ENCODE measurements around the gene SERPINA1.
A peak's percentile ranks its signal among the peaks of the same experiment; 100 is the strongest.

Gene SERPINA1

GRCh38 chr14:94407906-94408305 lies 19.5 kb upstream of the SERPINA1 start:
- H3K79me1 ChIP-seq (replicated peaks; ENCODE audit: low read length, poor library complexity, severe bottlenecking): no peaks in the 10 kb centered on the region
- H3K4me1 ChIP-seq (ENCODE audit: control insufficient read depth, insufficient read depth, low read depth, low read length): no peaks in the 10 kb centered on the region
- H4K8ac ChIP-seq (ENCODE audit: low read length): no peak overlapping the region
- no peak overlapping the region for H2BK5ac ChIP-seq (ENCODE audit: low read depth, low read length, poor library complexity, severe bottlenecking)
- H3K4me2 ChIP-seq (ENCODE audit: low read length, poor library complexity, severe bottlenecking): no peak overlapping the region
- no peak for DNase-seq
- peaks cover 0 to 14% of the 10 kb centered on the region in 2 experiments for H3K27me3 ChIP-seq (ENCODE audit: control insufficient read depth in 1 of 2, insufficient read depth in 1 of 2, low read length in 2 of 2)
- no peak overlapping the region for H2BK15ac ChIP-seq (ENCODE audit: low read depth, poor library complexity, severe bottlenecking)
- H3K23ac ChIP-seq (ENCODE audit: low read length in 2 of 2): no peak overlapping the region
- H3K18ac ChIP-seq (ENCODE audit: low read depth in 1 of 2, low read length in 2 of 2): no peak overlapping the region
- H3K9me3 ChIP-seq (ENCODE audit: control insufficient read depth, low read length): no peaks in the 10 kb centered on the region
- no peak overlapping the region for H2AFZ ChIP-seq (ENCODE audit: low read depth, low read length)
- no peak overlapping the region for H2BK120ac ChIP-seq (ENCODE audit: low read depth, low read length)
- no peaks in the 10 kb centered on the region for H3K36me3 ChIP-seq (ENCODE audit: control insufficient read depth in 1 of 2, insufficient read depth in 2 of 2, low read depth in 1 of 2, low read length in 2 of 2)
- no peak overlapping the region for H3K4ac ChIP-seq (ENCODE audit: low read depth in 1 of 2, low read length in 2 of 2)
- H3K14ac ChIP-seq (ENCODE audit: low read length in 2 of 2): no peak overlapping the region
- no peak overlapping the region for H2AK5ac ChIP-seq (ENCODE audit: low read length, severe bottlenecking)
- H3K27ac ChIP-seq (ENCODE audit: low read length, poor library complexity, severe bottlenecking): no peak overlapping the region
- peak overlapping the region; percentile 59 for H3K9ac ChIP-seq (ENCODE audit: low read length)
- H2BK12ac ChIP-seq (ENCODE audit: low read length in 2 of 2): no peak overlapping the region
- H3K4me3 ChIP-seq (ENCODE audit: insufficient read depth in 1 of 2, low read depth in 1 of 2, low read length in 2 of 2): no peak overlapping the region
- no peak overlapping the region for H4K91ac ChIP-seq (ENCODE audit: low read length)

GRCh38 chr14:94406910-94407309 lies 18.5 kb upstream of the SERPINA1 start:
- H3K23ac ChIP-seq (ENCODE audit: low read length in 2 of 2): no peak overlapping the region

GRCh38 chr14:94405486-94405885 lies 17.1 kb upstream of the SERPINA1 start:
- Histone ChIP-seq H3K4me2 (ENCODE audit: low read length, poor library complexity, severe bottlenecking) (no peak overlapping the region), H3K4me3 (ENCODE audit: insufficient read depth in 1 of 2, low read depth in 1 of 2, low read length in 2 of 2) (no peak overlapping the region), H3K27ac (ENCODE audit: low read length, poor library complexity, severe bottlenecking) (no peak overlapping the region), H2BK5ac (ENCODE audit: low read depth, low read length, poor library complexity, severe bottlenecking) (no peak overlapping the region), H3K9me3 (ENCODE audit: control insufficient read depth, low read length) (no peaks in the 10 kb centered on the region), H3K9ac (ENCODE audit: low read length) (no peak overlapping the region), H3K23ac (ENCODE audit: low read length in 2 of 2) (no peak overlapping the region), H2BK15ac (ENCODE audit: low read depth, poor library complexity, severe bottlenecking) (no peak overlapping the region), H3K4me1 (ENCODE audit: control insufficient read depth, insufficient read depth, low read depth, low read length) (no peaks in the 10 kb centered on the region), H2BK120ac (ENCODE audit: low read depth, low read length) (no peak overlapping the region), H4K8ac (ENCODE audit: low read length) (no peak overlapping the region), H3K27me3 (ENCODE audit: control insufficient read depth in 1 of 2, insufficient read depth in 1 of 2, low read length in 2 of 2) (no peaks in the 10 kb centered on the region), H4K91ac (ENCODE audit: low read length) (no peak overlapping the region), H3K36me3 (ENCODE audit: control insufficient read depth in 1 of 2, insufficient read depth in 2 of 2, low read depth in 1 of 2, low read length in 2 of 2) (no peaks in the 10 kb centered on the region), H3K14ac (ENCODE audit: low read length in 2 of 2) (no peak overlapping the region), H3K18ac (ENCODE audit: low read depth in 1 of 2, low read length in 2 of 2) (no peak overlapping the region), H2BK12ac (ENCODE audit: low read length in 2 of 2) (no peak overlapping the region), H3K4ac (ENCODE audit: low read depth in 1 of 2, low read length in 2 of 2) (no peak overlapping the region), H3K79me1 (replicated peaks; ENCODE audit: low read length, poor library complexity, severe bottlenecking) (no peaks in the 10 kb centered on the region), H2AFZ (ENCODE audit: low read depth, low read length) (no peak overlapping the region), H2AK5ac (ENCODE audit: low read length, severe bottlenecking) (no peak overlapping the region)
- DNase-seq: no peak
- WGBS: 100% methylated on average over 2 of the region's 2 CpGs

More at GRCh38 chr14:94406910-94407309, 18.5 kb upstream of the SERPINA1 start:
- no peak overlapping the region for H4K91ac ChIP-seq (ENCODE audit: low read length)
- no peaks in the 10 kb centered on the region for H3K4me1 ChIP-seq (ENCODE audit: control insufficient read depth, insufficient read depth, low read depth, low read length)
- no peak overlapping the region for H2BK12ac ChIP-seq (ENCODE audit: low read length in 2 of 2)
- no peak overlapping the region for H4K8ac ChIP-seq (ENCODE audit: low read length)
- no peaks in the 10 kb centered on the region for H3K36me3 ChIP-seq (ENCODE audit: control insufficient read depth in 1 of 2, insufficient read depth in 2 of 2, low read depth in 1 of 2, low read length in 2 of 2)
- H3K14ac ChIP-seq (ENCODE audit: low read length in 2 of 2): no peak overlapping the region
- H2AK5ac ChIP-seq (ENCODE audit: low read length, severe bottlenecking): no peak overlapping the region
- no peak overlapping the region for H2BK120ac ChIP-seq (ENCODE audit: low read depth, low read length)
- H3K27ac ChIP-seq (ENCODE audit: low read length, poor library complexity, severe bottlenecking): no peak overlapping the region
- no peak overlapping the region for H2AFZ ChIP-seq (ENCODE audit: low read depth, low read length)
- H3K79me1 ChIP-seq (replicated peaks; ENCODE audit: low read length, poor library complexity, severe bottlenecking): no peaks in the 10 kb centered on the region
- H3K4me3 ChIP-seq (ENCODE audit: insufficient read depth in 1 of 2, low read depth in 1 of 2, low read length in 2 of 2): no peak overlapping the region
- H3K18ac ChIP-seq (ENCODE audit: low read depth in 1 of 2, low read length in 2 of 2): no peak overlapping the region
- H2BK15ac ChIP-seq (ENCODE audit: low read depth, poor library complexity, severe bottlenecking): no peak overlapping the region
- no peak overlapping the region for H3K4ac ChIP-seq (ENCODE audit: low read depth in 1 of 2, low read length in 2 of 2)
- H2BK5ac ChIP-seq (ENCODE audit: low read depth, low read length, poor library complexity, severe bottlenecking): no peak overlapping the region
- H3K9ac ChIP-seq (ENCODE audit: low read length): no peak overlapping the region
- H3K9me3 ChIP-seq (ENCODE audit: control insufficient read depth, low read length): no peaks in the 10 kb centered on the region
- DNase-seq: no peak
- H3K27me3 ChIP-seq (ENCODE audit: control insufficient read depth in 1 of 2, insufficient read depth in 1 of 2, low read length in 2 of 2): peaks cover 0 to 4% of the 10 kb centered on the region in 2 experiments
- no peak overlapping the region for H3K4me2 ChIP-seq (ENCODE audit: low read length, poor library complexity, severe bottlenecking)

- H3K14ac ChIP-seq (ENCODE audit: low read length in 2 of 2): no peak overlapping the region
- H3K4me1 ChIP-seq (ENCODE audit: control insufficient read depth, insufficient read depth, low read depth, low read length): no peaks in the 10 kb centered on the region
- no peak overlapping the region for H2BK15ac ChIP-seq (ENCODE audit: low read depth, poor library complexity, severe bottlenecking)
- no peak overlapping the region for H2BK12ac ChIP-seq (ENCODE audit: low read length in 2 of 2)
- WGBS: 73% methylated on average over 2 of the region's 2 CpGs
- H2AFZ ChIP-seq (ENCODE audit: low read depth, low read length): no peak overlapping the region
- H3K18ac ChIP-seq (ENCODE audit: low read depth in 1 of 2, low read length in 2 of 2): no peak overlapping the region
- H3K4me2 ChIP-seq (ENCODE audit: low read length, poor library complexity, severe bottlenecking): no peak overlapping the region
- no peak overlapping the region for H2BK5ac ChIP-seq (ENCODE audit: low read depth, low read length, poor library complexity, severe bottlenecking)
- H3K9ac ChIP-seq (ENCODE audit: low read length): no peak overlapping the region
- no peaks in the 10 kb centered on the region for H3K79me1 ChIP-seq (replicated peaks; ENCODE audit: low read length, poor library complexity, severe bottlenecking)
- H4K91ac ChIP-seq (ENCODE audit: low read length): no peak overlapping the region
- H4K8ac ChIP-seq (ENCODE audit: low read length): no peak overlapping the region
- H3K36me3 ChIP-seq (ENCODE audit: control insufficient read depth in 1 of 2, insufficient read depth in 2 of 2, low read depth in 1 of 2, low read length in 2 of 2): no peaks in the 10 kb centered on the region
- no peak overlapping the region for H3K4ac ChIP-seq (ENCODE audit: low read depth in 1 of 2, low read length in 2 of 2)
- no peak overlapping the region for H3K4me3 ChIP-seq (ENCODE audit: insufficient read depth in 1 of 2, low read depth in 1 of 2, low read length in 2 of 2)
- no peak overlapping the region for H3K27ac ChIP-seq (ENCODE audit: low read length, poor library complexity, severe bottlenecking)
- no peak overlapping the region for H2AK5ac ChIP-seq (ENCODE audit: low read length, severe bottlenecking)
- no peak for DNase-seq
- no peaks in the 10 kb centered on the region for H3K27me3 ChIP-seq (ENCODE audit: control insufficient read depth in 1 of 2, insufficient read depth in 1 of 2, low read length in 2 of 2)
- H3K23ac ChIP-seq (ENCODE audit: low read length in 2 of 2): no peak overlapping the region
- no peaks in the 10 kb centered on the region for H3K9me3 ChIP-seq (ENCODE audit: control insufficient read depth, low read length)
- H2BK120ac ChIP-seq (ENCODE audit: low read depth, low read length): no peak overlapping the region
Observed at GRCh38 chr14:94404561-94404960, 16.2 kb upstream of the SERPINA1 start.

Measured in mesenchymal stem cell (in vitro differentiated cells and primary cell).